Measurements from ENCODE around the gene DHX57.

Gene DHX57

DNA sequence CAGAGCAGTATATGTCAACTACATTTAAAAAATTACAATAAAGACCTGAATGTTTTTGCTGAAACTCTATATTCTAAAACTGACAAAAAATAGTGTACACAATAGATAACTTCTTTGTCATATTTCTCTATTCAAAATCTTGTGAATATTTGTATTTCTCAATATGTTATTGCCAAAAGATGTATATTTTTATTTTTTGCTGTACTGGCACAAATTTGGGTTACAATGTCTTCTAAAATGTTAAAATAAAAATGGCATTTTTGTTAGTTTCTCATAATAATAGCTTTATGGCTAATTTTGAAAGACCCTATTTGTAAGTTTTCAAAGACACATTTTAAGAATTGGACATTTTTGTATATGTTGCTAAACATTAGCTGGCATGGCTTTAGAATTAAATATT lies 13.3 kb upstream of the DHX57 start:
- TF ChIP-seq CREB1 (IDR thresholded peaks at IDR 0.05; ENCODE audit: low read depth) (no peak), EGR1 (IDR thresholded peaks at IDR 0.05) (no peak), CEBPB (IDR thresholded peaks at IDR 0.05) (no peak), TCF12 (IDR thresholded peaks at IDR 0.05; ENCODE audit: low read depth) (no peak), YY1 (IDR thresholded peaks at IDR 0.05; ENCODE audit: low read depth) (no peak)

- no peak for TF ChIP-seq YY1 (IDR thresholded peaks at IDR 0.05; ENCODE audit: low read depth)
- TF ChIP-seq USF1 (IDR thresholded peaks at IDR 0.05) = no peak
- TF ChIP-seq, protein P1, sequence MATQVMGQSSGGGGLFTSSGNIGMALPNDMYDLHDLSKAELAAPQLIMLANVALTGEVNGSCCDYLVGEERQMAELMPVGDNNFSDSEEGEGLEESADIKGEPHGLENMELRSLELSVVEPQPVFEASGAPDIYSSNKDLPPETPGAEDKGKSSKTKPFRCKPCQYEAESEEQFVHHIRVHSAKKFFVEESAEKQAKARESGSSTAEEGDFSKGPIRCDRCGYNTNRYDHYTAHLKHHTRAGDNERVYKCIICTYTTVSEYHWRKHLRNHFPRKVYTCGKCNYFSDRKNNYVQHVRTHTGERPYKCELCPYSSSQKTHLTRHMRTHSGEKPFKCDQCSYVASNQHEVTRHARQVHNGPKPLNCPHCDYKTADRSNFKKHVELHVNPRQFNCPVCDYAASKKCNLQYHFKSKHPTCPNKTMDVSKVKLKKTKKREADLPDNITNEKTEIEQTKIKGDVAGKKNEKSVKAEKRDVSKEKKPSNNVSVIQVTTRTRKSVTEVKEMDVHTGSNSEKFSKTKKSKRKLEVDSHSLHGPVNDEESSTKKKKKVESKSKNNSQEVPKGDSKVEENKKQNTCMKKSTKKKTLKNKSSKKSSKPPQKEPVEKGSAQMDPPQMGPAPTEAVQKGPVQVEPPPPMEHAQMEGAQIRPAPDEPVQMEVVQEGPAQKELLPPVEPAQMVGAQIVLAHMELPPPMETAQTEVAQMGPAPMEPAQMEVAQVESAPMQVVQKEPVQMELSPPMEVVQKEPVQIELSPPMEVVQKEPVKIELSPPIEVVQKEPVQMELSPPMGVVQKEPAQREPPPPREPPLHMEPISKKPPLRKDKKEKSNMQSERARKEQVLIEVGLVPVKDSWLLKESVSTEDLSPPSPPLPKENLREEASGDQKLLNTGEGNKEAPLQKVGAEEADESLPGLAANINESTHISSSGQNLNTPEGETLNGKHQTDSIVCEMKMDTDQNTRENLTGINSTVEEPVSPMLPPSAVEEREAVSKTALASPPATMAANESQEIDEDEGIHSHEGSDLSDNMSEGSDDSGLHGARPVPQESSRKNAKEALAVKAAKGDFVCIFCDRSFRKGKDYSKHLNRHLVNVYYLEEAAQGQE (IDR thresholded peaks at IDR 0.05; ENCODE audit: low read depth) = no peak
- TF ChIP-seq ZBTB7A (IDR thresholded peaks at IDR 0.05; ENCODE audit: low read depth) = no peak
Measured at GRCh38 chr2:38887902-38888554, 12.3 kb upstream of the DHX57 start.

DNA sequence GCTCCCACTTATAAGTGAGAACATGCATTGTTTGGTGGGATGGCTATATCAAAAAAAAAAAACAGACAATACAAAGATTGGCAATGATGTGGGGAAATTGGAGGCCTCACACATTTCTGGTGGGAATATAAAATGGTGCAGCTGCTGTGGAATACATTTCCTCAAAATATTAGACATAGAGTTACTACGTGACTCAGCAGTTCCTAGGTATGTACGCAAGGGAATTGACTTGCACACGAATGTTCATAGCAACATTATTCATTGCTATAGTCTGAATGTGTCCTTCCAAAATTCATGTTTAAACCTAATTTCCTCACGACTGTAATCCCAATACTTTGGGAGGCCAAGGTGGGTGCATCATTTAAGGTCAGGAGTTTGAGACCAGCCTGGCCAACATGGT lies 11.6 kb upstream of the DHX57 start:
- no peak for TF ChIP-seq RAD21 (IDR thresholded peaks at IDR 0.05; ENCODE audit: low read depth)
- TF ChIP-seq FOXM1 (IDR thresholded peaks at IDR 0.05; ENCODE audit: borderline replicate concordance, low read depth) = no peak
- TF ChIP-seq, protein P1 (IDR thresholded peaks at IDR 0.05; ENCODE audit: low read depth) = no peak
- TF ChIP-seq NFIC (IDR thresholded peaks at IDR 0.05) = no peak

- TF ChIP-seq ZBTB7A (IDR thresholded peaks at IDR 0.05; ENCODE audit: low read depth) (no peak), USF1 (IDR thresholded peaks at IDR 0.05) (no peak), FOXM1 (IDR thresholded peaks at IDR 0.05; ENCODE audit: borderline replicate concordance, low read depth) (no peak), EGR1 (IDR thresholded peaks at IDR 0.05) (no peak), YY1 (IDR thresholded peaks at IDR 0.05; ENCODE audit: low read depth) (no peak), CREB1 (IDR thresholded peaks at IDR 0.05; ENCODE audit: low read depth) (no peak), NFIC (IDR thresholded peaks at IDR 0.05) (no peak)
Measured at GRCh38 chr2:38886063-38886462, 10.3 kb upstream of the DHX57 start.

- TF ChIP-seq MAX (IDR thresholded peaks at IDR 0.05) = no peak
- no peak for TF ChIP-seq TCF12 (IDR thresholded peaks at IDR 0.05; ENCODE audit: low read depth)
- TF ChIP-seq YY1 (IDR thresholded peaks at IDR 0.05; ENCODE audit: low read depth) = no peak
- no peak for TF ChIP-seq ZBTB7A (IDR thresholded peaks at IDR 0.05; ENCODE audit: low read depth)
- TF ChIP-seq, protein P1 (IDR thresholded peaks at IDR 0.05; ENCODE audit: low read depth) = no peak
- no peak for TF ChIP-seq EP300 (IDR thresholded peaks at IDR 0.05; ENCODE audit: borderline replicate concordance)
- no peak for TF ChIP-seq CEBPB (IDR thresholded peaks at IDR 0.05)
- TF ChIP-seq FOXM1 (IDR thresholded peaks at IDR 0.05; ENCODE audit: borderline replicate concordance, low read depth) = no peak
- TF ChIP-seq RAD21 (IDR thresholded peaks at IDR 0.05; ENCODE audit: low read depth) = no peak
- no peak for TF ChIP-seq USF1 (IDR thresholded peaks at IDR 0.05)
- no peak for TF ChIP-seq NFIC (IDR thresholded peaks at IDR 0.05)
- TF ChIP-seq EGR1 (IDR thresholded peaks at IDR 0.05) = no peak
Measured at GRCh38 chr2:38876407-38876806, 673 bp upstream of the DHX57 start.
